Measurements from ENCODE around the gene PLTP.
A peak's percentile ranks its signal among the peaks of the same experiment; 100 is the strongest.

The PLTP gene

GRCh38 chr20:45898285-45898684 lies 13.7 kb downstream of the PLTP start:
- DNase-seq (ENCODE audit: low read depth), result no peak

- DNase-seq (ENCODE audit: low read depth), result no peak
Observed at GRCh38 chr20:45897692-45898091, 14.3 kb downstream of the PLTP start.

GRCh38 chr20:45897289-45897688 lies 14.7 kb downstream of the PLTP start:
- no peak for DNase-seq (ENCODE audit: low read depth)

- DNase-seq (ENCODE audit: low read depth), result no peak
Observed at GRCh38 chr20:45896641-45897161, 15.3 kb downstream of the PLTP start.

GRCh38 chr20:45894797-45895196 lies 17.2 kb downstream of the PLTP start:
- DNase-seq (ENCODE audit: low read depth), result no peak

- no peak for DNase-seq (ENCODE audit: low read depth)
Observed at GRCh38 chr20:45893831-45894230, 18.1 kb downstream of the PLTP start.

GRCh38 chr20:45892828-45893500 lies 19.0 kb downstream of the PLTP start:
- no peak for DNase-seq (ENCODE audit: low read depth)

GRCh38 chr20:45892049-45892825 lies 19.7 kb downstream of the PLTP start:
- DNase-seq (ENCODE audit: low read depth), result no peak

- peak; percentile 76 for DNase-seq (ENCODE audit: low read depth)
Observed at GRCh38 chr20:45890985-45891983, 20.7 kb downstream of the PLTP start, which contains the start of the genes CTSA and NEURL2. Gene CTSA (plus strand): TSS chr20:45891335. CDS start chr20:45891569, 234 bp downstream. Gene NEURL2 (minus strand): TSS chr20:45891208. CDS start chr20:45890991, 217 bp downstream.

- DNase-seq (ENCODE audit: low read depth), result no peak
Observed at GRCh38 chr20:45890077-45890984, 21.6 kb downstream of the PLTP start.

- DNase-seq (ENCODE audit: low read depth), result no peak
Observed at GRCh38 chr20:45888681-45889080, 23.3 kb downstream of the PLTP start.

- no peak for DNase-seq (ENCODE audit: low read depth)
Observed at GRCh38 chr20:45887346-45887715, 24.6 kb downstream of the PLTP start, which contains the start of gene SPATA25. Gene SPATA25 (minus strand): TSS chr20:45887622. CDS start chr20:45887590, 32 bp downstream.

- DNase-seq (ENCODE audit: low read depth), result no peak
Observed at GRCh38 chr20:45886590-45887345, 25.2 kb downstream of the PLTP start.

GRCh38 chr20:45883100-45883469 lies 28.9 kb downstream of the PLTP start:
- DNase-seq (ENCODE audit: low read depth), result no peak

- no peak for DNase-seq (ENCODE audit: low read depth)
Observed at GRCh38 chr20:45882469-45883099, 29.4 kb downstream of the PLTP start.

- peak; percentile 98 for DNase-seq (ENCODE audit: low read depth)
Observed at GRCh38 chr20:45880988-45881788, 30.8 kb downstream of the PLTP start, which contains the start of gene ZSWIM1. Gene ZSWIM1 (plus strand): TSS chr20:45881227. CDS start chr20:45882593, 1,366 bp downstream.

GRCh38 chr20:45878076-45878761 lies 33.7 kb downstream of the PLTP start:
- DNase-seq (ENCODE audit: low read depth), result no peak

- DNase-seq (ENCODE audit: low read depth), result no peak
Observed at GRCh38 chr20:45874576-45874975, 37.4 kb downstream of the PLTP start.
